OCI-LY1 (cell line): ENCODE measurements around the gene LRRC2.
"Not testable (repeated sequence)": the region's sequence is repeated elsewhere in the genome, so short reads cannot be mapped to it uniquely, and the experiment has no call there.

ENCODE experiments used
- H2AFZ ChIP-seq: fragments of 200-600 bp; sonication (generic), shearing (Covaris generic); 2 replicates; pipeline ENCODE4 v1.6.0; 2014; ENCODE audit warnings: antibody characterized with exemption, mild to moderate bottlenecking, low read length
- H3F3A ChIP-seq: fragments of 200-600 bp; sonication (generic), shearing (Covaris generic); 2 replicates; pipeline ENCODE4 v1.6.0; 2014; ENCODE audit warnings: mild to moderate bottlenecking, antibody characterized with exemption, low read length, moderate library complexity; ENCODE audit not compliant: insufficient read depth
- H3K27ac ChIP-seq: fragments of 200-600 bp; sonication (generic); 2 replicates; pipeline ENCODE4 v1.5.1; 2014; ENCODE audit warnings: low read length, mixed run types, mild to moderate bottlenecking, low read depth; ENCODE audit not compliant: poor library complexity, severe bottlenecking
- H3K27me3 ChIP-seq: fragments of 200-600 bp; sonication (generic); 2 replicates; pipeline ENCODE4 v1.6.0; 2014; ENCODE audit warnings: antibody characterized with exemption, mild to moderate bottlenecking, low read length, moderate library complexity; ENCODE audit not compliant: insufficient read depth
- H3K36me3 ChIP-seq: fragments of 200-600 bp; sonication (generic); 2 replicates; pipeline ENCODE4 v1.6.1; 2014; ENCODE audit warnings: mild to moderate bottlenecking, antibody characterized with exemption, low read length, moderate library complexity, mixed read lengths; ENCODE audit not compliant: insufficient read depth
- H3K4me1 ChIP-seq: fragments of 200-600 bp; sonication (generic); 2 replicates; pipeline ENCODE4 v1.5.1; 2014; ENCODE audit warnings: mild to moderate bottlenecking, low read length, moderate library complexity; ENCODE audit not compliant: insufficient read depth, severe bottlenecking
- H3K4me2 ChIP-seq: fragments of 200-600 bp; sonication (generic), shearing (Covaris generic); 2 replicates; pipeline ENCODE4 v1.6.1; 2014; ENCODE audit warnings: low read length
- H3K4me3 ChIP-seq: fragments of 200-600 bp; sonication (generic); 2 replicates; pipeline ENCODE4 v1.5.1; 2014; ENCODE audit warnings: low read length, low read depth, mild to moderate bottlenecking, mixed read lengths; ENCODE audit not compliant: poor library complexity, severe bottlenecking
- H3K79me2 ChIP-seq: fragments of 200-600 bp; shearing (Covaris generic); 2 replicates; pipeline ENCODE4 v1.6.1; 2016; ENCODE audit warnings: mixed run types, low read length, mixed read lengths; ENCODE audit not compliant: insufficient read depth
- H3K9ac ChIP-seq: fragments of 200-600 bp; sonication (generic), shearing (Covaris generic); 2 replicates; pipeline ENCODE4 v1.6.1; 2014; ENCODE audit warnings: mild to moderate bottlenecking, low read length, mixed read lengths
- H3K9me2 ChIP-seq: fragments of 200-600 bp; sonication (generic), shearing (Covaris generic); 2 replicates; pipeline ENCODE4 v1.6.1; 2014; ENCODE audit warnings: low read depth, mild to moderate bottlenecking, low read length, mixed read lengths
- H3K9me3 ChIP-seq: fragments of 200-600 bp; shearing (Covaris generic); 2 replicates; pipeline ENCODE4 v1.6.1; 2014; ENCODE audit warnings: low read length, mixed read lengths
- H4K20me1 ChIP-seq: fragments of 200-600 bp; sonication (generic), shearing (Covaris generic); 2 replicates; pipeline ENCODE4 v1.6.0; 2016; ENCODE audit warnings: mild to moderate bottlenecking, low read length; ENCODE audit not compliant: insufficient read depth
- EZH2 ChIP-seq: fragments of 200-600 bp; sonication (generic), shearing (Covaris generic); IDR thresholded peaks from 2 replicates; pipeline ENCODE4 v1.8.0; 2017; ENCODE audit warnings: borderline replicate concordance, mixed run types, mild to moderate bottlenecking, antibody characterized with exemption, low read length, moderate library complexity, mixed read lengths
- TF ChIP-seq, protein P1 (sequence below): fragments of 200-600 bp; sonication (generic), shearing (Covaris generic); IDR thresholded peaks from 2 replicates; pipeline ENCODE4 v1.5.1; 2017; ENCODE audit warnings: mild to moderate bottlenecking, antibody characterized with exemption, low read length, moderate library complexity, mixed read lengths

Gene LRRC2

DNA sequence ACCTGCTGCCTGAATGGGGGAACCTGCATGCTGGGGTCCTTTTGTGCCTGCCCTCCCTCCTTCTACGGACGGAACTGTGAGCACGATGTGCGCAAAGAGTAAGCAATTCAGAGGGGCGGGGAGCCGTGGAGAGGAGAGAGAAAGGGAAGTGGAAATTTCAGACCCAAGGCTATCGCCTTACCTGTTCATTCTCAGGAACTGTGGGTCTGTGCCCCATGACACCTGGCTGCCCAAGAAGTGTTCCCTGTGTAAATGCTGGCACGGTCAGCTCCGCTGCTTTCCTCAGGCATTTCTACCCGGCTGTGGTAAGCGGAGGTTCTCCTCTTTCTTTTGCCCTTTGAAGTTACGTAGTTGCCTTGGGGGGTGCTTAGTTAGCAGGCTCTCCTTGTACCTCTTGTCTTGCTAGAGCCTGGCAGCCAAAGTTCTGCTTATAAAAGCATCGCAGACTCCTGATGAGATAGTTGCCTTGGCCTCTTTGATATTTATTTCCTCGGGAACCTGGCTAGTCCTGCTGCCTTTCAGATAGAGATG, 13.7 kb upstream of the LRRC2 start:
- Histone ChIP-seq H3K4me1 (no peaks in the 10 kb centered on the region), H3K27ac (no peak overlapping the region), H3F3A (no peaks in the 10 kb centered on the region), H3K9ac (no peak overlapping the region), H2AFZ (no peak overlapping the region), H3K9me2 (no peaks in the 10 kb centered on the region), H3K27me3 (no peaks in the 10 kb centered on the region; the same call in 1 of the 2 replicates), H3K9me3 (no peaks in the 10 kb centered on the region), H4K20me1 (no peaks in the 10 kb centered on the region), H3K4me3 (no peak overlapping the region), H3K79me2 (no peaks in the 10 kb centered on the region), H3K4me2 (no peak overlapping the region), H3K36me3 (no peaks in the 10 kb centered on the region)
- no peak for TF ChIP-seq EZH2
- TF ChIP-seq, protein P1, sequence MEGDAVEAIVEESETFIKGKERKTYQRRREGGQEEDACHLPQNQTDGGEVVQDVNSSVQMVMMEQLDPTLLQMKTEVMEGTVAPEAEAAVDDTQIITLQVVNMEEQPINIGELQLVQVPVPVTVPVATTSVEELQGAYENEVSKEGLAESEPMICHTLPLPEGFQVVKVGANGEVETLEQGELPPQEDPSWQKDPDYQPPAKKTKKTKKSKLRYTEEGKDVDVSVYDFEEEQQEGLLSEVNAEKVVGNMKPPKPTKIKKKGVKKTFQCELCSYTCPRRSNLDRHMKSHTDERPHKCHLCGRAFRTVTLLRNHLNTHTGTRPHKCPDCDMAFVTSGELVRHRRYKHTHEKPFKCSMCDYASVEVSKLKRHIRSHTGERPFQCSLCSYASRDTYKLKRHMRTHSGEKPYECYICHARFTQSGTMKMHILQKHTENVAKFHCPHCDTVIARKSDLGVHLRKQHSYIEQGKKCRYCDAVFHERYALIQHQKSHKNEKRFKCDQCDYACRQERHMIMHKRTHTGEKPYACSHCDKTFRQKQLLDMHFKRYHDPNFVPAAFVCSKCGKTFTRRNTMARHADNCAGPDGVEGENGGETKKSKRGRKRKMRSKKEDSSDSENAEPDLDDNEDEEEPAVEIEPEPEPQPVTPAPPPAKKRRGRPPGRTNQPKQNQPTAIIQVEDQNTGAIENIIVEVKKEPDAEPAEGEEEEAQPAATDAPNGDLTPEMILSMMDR = no peak

DNA sequence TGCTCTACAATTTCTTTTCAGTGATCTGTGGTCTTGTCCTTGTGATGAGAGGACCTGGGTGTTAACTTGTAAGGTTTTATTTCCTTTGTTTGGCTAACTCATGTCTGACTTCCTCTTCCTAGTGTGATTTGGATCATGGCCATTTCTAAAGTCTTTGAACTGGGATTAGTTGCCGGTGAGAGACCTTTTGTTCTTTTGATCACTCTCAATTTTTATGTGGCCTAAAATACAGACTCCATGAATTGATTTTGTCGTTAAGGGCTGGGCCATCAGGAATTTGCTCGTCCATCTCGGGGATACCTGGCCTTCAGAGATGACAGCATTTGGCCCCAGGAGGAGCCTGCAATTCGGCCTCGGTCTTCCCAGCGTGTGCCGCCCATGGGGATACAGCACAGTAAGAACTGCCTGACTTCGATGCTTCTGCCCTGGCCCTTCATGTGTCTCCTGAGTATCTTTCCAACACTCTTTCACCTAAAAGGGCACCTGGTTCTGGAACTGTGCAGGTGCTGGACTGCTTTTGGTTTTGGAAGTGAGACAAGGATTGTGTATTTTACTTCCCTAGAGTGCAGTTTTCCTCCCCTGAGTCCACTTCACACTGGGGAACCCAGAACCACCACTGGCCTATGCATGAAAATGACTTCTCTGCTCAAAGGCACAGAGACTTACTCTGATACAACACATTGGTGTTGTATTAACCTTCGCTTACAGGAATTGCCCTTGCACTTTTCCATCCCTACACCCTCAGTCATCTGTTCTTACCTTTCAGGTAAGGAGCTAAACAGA, 13.1 kb upstream of the LRRC2 start:
- Histone ChIP-seq H3K4me1 (no peaks in the 10 kb centered on the region), H3K9me3 (no peaks in the 10 kb centered on the region), H3K9ac (no peak overlapping the region), H3K36me3 (no peaks in the 10 kb centered on the region), H3K27me3 (no peaks in the 10 kb centered on the region; the same call in 1 of the 2 replicates), H3K27ac (no peak overlapping the region), H3K4me2 (no peak overlapping the region), H3K79me2 (no peaks in the 10 kb centered on the region), H3K9me2 (no peaks in the 10 kb centered on the region), H2AFZ (no peak overlapping the region), H4K20me1 (no peaks in the 10 kb centered on the region), H3F3A (no peaks in the 10 kb centered on the region), H3K4me3 (no peak overlapping the region)
- no peak for TF ChIP-seq EZH2
- TF ChIP-seq, protein P1 = no peak

DNA sequence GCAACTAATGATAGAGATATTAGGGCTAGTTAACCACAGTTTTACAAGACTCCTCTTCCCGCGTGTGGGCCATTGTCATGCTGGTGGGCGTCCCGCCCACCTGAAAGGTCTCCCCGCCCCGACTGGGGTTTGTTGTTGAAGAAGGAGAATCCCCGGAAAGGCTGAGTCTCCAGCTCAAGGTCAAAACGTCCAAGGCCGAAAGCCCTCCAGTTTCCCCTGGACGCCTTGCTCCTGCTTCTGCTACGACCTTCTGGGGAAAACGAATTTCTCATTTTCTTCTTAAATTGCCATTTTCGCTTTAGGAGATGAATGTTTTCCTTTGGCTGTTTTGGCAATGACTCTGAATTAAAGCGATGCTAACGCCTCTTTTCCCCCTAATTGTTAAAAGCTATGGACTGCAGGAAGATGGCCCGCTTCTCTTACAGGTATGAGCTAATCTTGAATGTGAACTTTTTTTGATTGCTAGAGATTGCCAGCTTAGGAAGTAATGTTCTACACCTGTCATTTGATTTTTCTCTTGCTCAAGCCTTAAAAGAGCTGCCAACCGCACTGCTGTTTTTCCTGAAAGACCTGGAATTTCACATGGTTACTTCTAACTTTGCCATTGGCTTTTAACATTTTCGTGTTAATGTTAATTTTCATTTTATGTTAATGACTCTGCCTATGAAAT, 11.6 kb upstream of the LRRC2 start:
- H3F3A ChIP-seq, H3K9me2 ChIP-seq, H3K4me2 ChIP-seq, H3K9ac ChIP-seq, H3K79me2 ChIP-seq, H3K4me1 ChIP-seq, H3K9me3 ChIP-seq, H3K27ac ChIP-seq, H3K27me3 ChIP-seq, H2AFZ ChIP-seq, H4K20me1 ChIP-seq, H3K36me3 ChIP-seq, H3K4me3 ChIP-seq: not testable (repeated sequence)
